H1 (cell line): ENCODE data around the gene LRRC42.

Experiments
- EP300 ChIP-seq, 2 experiments: IDR thresholded peaks; 1 replicate in 1 of 2; 2 replicates in 1 of 2; pipeline ENCODE4 v1.6.1; 2011 to 2012; ENCODE audit warnings: low read depth in 2 of 2, low read length in 2 of 2, mild to moderate bottlenecking in 2 of 2, borderline replicate concordance in 1 of 2, inconsistent platforms in 1 of 2, moderate library complexity in 1 of 2
- EZH2 ChIP-seq: fragments of 200-600 bp; sonication (generic); IDR thresholded peaks from 2 replicates; pipeline ENCODE4 v1.7.1; 2012; ENCODE audit warnings: low read depth, mild to moderate bottlenecking, moderate library complexity, low read length, inconsistent platforms; ENCODE audit not compliant: severe bottlenecking
- FOSL1 ChIP-seq: IDR thresholded peaks from 2 replicates; pipeline ENCODE4 v1.6.1; 2011; ENCODE audit warnings: mild to moderate bottlenecking, low read depth, low read length, moderate library complexity; ENCODE audit not compliant: insufficient read depth
- NRF1 ChIP-seq: IDR thresholded peaks from 2 replicates; pipeline ENCODE4 v1.6.1; 2011; ENCODE audit warnings: mild to moderate bottlenecking, low read depth, low read length, improper control_type of control experiment
- POLR2A ChIP-seq, 2 experiments: IDR thresholded peaks; 1 replicate in 1 of 2; 2 replicates in 1 of 2; pipeline ENCODE4 v1.6.1; 2011; ENCODE audit warnings: low read depth in 2 of 2, low read length in 2 of 2, mild to moderate bottlenecking in 2 of 2; ENCODE audit errors: control extremely low read depth in 1 of 2
- SIN3A ChIP-seq, 2 experiments: IDR thresholded peaks in 1 of 2; conservative IDR thresholded peaks in 1 of 2; 2 replicates each; pipeline ENCODE4 v1.6.1; 2011 to 2012; ENCODE audit warnings: low read length in 2 of 2, improper control_type of control experiment in 1 of 2, low read depth in 1 of 2, mild to moderate bottlenecking in 1 of 2
- SP1 ChIP-seq: IDR thresholded peaks from 2 replicates; pipeline ENCODE4 v1.6.1; 2011; ENCODE audit warnings: low read depth, low read length
- SP4 ChIP-seq: IDR thresholded peaks from 2 replicates; pipeline ENCODE4 v1.6.1; 2012; ENCODE audit warnings: low read length, inconsistent platforms
- TF ChIP-seq, protein P1 (sequence below), 3 experiments: IDR thresholded peaks; 1 replicate in 2 of 3; 2 replicates in 1 of 3; pipeline versions ENCODE4 v1.5.1 to v1.6.1; 2011; ENCODE audit warnings: low read length in 3 of 3, mild to moderate bottlenecking in 3 of 3, inconsistent platforms in 2 of 3, low read depth in 1 of 3, moderate library complexity in 1 of 3; ENCODE audit not compliant: insufficient read depth in 1 of 3; ENCODE audit errors: control extremely low read depth in 1 of 3

DNA sequence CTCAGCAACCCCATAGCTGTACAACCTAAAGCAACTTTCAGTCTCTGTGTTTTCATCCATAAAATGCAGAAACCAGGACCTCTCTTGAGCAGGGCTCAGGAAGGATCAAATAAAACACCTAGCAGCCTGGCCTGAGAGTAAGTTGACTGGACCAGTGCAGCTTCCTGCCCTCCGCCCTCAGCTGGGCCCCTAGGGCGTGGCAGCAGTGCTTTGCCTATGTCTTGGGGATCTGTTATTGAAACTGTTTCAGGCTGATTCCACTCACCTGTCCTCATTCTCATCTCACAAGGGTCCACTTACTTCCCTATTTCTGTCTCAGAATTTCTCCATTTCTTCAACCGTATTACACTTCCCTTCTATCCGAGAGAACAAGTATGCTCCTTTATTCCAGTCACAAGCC lies 17.3 kb downstream of the LRRC42 start:
- TF ChIP-seq, protein P1, sequence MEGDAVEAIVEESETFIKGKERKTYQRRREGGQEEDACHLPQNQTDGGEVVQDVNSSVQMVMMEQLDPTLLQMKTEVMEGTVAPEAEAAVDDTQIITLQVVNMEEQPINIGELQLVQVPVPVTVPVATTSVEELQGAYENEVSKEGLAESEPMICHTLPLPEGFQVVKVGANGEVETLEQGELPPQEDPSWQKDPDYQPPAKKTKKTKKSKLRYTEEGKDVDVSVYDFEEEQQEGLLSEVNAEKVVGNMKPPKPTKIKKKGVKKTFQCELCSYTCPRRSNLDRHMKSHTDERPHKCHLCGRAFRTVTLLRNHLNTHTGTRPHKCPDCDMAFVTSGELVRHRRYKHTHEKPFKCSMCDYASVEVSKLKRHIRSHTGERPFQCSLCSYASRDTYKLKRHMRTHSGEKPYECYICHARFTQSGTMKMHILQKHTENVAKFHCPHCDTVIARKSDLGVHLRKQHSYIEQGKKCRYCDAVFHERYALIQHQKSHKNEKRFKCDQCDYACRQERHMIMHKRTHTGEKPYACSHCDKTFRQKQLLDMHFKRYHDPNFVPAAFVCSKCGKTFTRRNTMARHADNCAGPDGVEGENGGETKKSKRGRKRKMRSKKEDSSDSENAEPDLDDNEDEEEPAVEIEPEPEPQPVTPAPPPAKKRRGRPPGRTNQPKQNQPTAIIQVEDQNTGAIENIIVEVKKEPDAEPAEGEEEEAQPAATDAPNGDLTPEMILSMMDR (IDR thresholded peaks at IDR 0.05; ENCODE audit: control extremely low read depth in 1 of 3, insufficient read depth in 1 of 3, low read depth in 1 of 3, low read length in 3 of 3), result no peak
- TF ChIP-seq EP300 (IDR thresholded peaks at IDR 0.05; ENCODE audit: borderline replicate concordance in 1 of 2, low read depth in 2 of 2, low read length in 2 of 2) (no peak), EZH2 (no peak), SP4 (no peak), POLR2A (IDR thresholded peaks at IDR 0.05; ENCODE audit: control extremely low read depth in 1 of 2, low read depth in 2 of 2, low read length in 2 of 2) (no peak), NRF1 (no peak), SP1 (no peak), SIN3A (conservative IDR thresholded peaks at IDR 0.05 in 1 of 2, IDR thresholded peaks at IDR 0.05 in 1 of 2; ENCODE audit: low read depth in 1 of 2, low read length in 2 of 2) (no peak), FOSL1 (no peak)
